ENCODE measurements around the gene PIK3R4. TPM values are rescaled to one million over a fixed set of nuclear protein-coding genes. Genes with fewer than 3 reads are reported as not detected.

Gene PIK3R4
- total RNA-seq, 1 experiment from 2014 or later: 21.5 TPM

DNA sequence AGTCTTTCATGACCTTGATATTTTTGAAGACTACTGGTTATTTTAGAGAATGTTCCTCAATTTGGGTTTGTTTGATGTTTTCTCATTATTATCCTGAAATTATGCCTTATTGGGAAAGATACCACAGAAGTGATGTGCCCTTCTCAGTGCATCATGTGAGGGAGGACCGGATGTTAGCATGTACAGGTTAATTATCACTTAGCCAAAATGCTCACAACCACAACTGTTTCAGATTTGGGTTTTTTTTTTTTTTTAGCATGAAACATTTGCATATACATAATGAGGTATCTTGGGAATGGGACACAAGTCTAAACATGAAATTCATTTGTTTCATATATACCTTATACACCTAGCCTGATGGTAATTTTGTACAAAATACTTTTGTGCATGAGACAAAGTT lies 59.8 kb downstream of the PIK3R4 start:
- Histone ChIP-seq H3K27ac (ENCODE audit: low read length) (no peak overlapping the region), H4K20me1 (ENCODE audit: low read length) (no peaks in the 10 kb centered on the region), H3K9ac (ENCODE audit: low read length) (no peak overlapping the region), H3K4me2 (ENCODE audit: low read length) (no peak overlapping the region), H3K36me3 (ENCODE audit: low read depth, low read length) (peaks cover 18% of the 10 kb centered on the region; the same call in 1 of the 2 replicates), H3K9me2 (replicated peaks; ENCODE audit: low read length) (no peaks in the 10 kb centered on the region), H2AFZ (ENCODE audit: low read length) (no peak overlapping the region), H3K27me3 (ENCODE audit: low read length) (no peaks in the 10 kb centered on the region), H3K4me3 (ENCODE audit: low read length) (no peak overlapping the region), H3F3A (ENCODE audit: low read length, unreplicated experiment) (no peaks in the 10 kb centered on the region), H3K79me2 (ENCODE audit: low read length) (no peaks in the 10 kb centered on the region), H3K4me1 (ENCODE audit: insufficient read depth, low read length) (peaks cover 17% of the 10 kb centered on the region; the same call in 1 of the 2 replicates), H3K9me3 (ENCODE audit: low read length) (no peaks in the 10 kb centered on the region)
- no TSS peak for BruUV-seq (replicated peaks)
- DNase-seq: no peak
- intact Hi-C loops (cut with micrococcal nuclease): no loop called here
- ChIA-PET POLR2A (ENCODE audit: unreplicated experiment) (no interaction called here), CTCF (no interaction called here)
- TF ChIP-seq EZH2 (IDR thresholded peaks at IDR 0.05; ENCODE audit: low read length, unreplicated experiment) (no peak), CTCF (conservative IDR thresholded peaks at IDR 0.05; ENCODE audit: low read depth, low read length) (no peak), EZH2phosphoT487 (IDR thresholded peaks at IDR 0.05; ENCODE audit: borderline replicate concordance, low read length) (no peak)
- ATAC-seq: no peak

DNA sequence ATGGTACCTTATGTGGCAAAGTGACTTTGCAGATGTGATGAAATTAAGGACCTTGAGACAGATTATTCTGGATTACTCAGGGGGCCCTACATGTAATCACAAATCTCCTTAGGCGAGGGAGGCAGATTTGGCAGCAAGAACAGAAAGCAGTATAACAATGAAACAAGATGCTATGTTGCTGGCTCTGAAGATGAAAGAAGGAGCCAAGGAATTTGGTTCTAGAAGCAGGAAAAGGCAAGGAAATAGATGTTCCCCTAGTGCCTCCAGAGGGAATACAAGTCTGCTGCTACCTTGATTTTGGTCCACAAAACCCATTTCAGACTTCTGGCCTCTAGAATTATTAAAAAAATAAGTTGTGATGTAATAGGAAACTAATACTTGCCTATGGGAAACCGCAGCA lies 64.5 kb downstream of the PIK3R4 start:
- DNase-seq (no peak), ATAC-seq (no peak)
- BruUV-seq (replicated peaks): no TSS peak
- no peaks in the 10 kb centered on the region for H3K9me2 ChIP-seq (replicated peaks; ENCODE audit: low read length)
- CTCF ChIA-PET: no interaction called here
- no peaks in the 10 kb centered on the region for H3K79me2 ChIP-seq (ENCODE audit: low read length)
- H3K27me3 ChIP-seq (ENCODE audit: low read length): no peaks in the 10 kb centered on the region
- no peak overlapping the region for H3K9ac ChIP-seq (ENCODE audit: low read length)
- POLR2A ChIA-PET (ENCODE audit: unreplicated experiment): no interaction called here
- no peaks in the 10 kb centered on the region for H4K20me1 ChIP-seq (ENCODE audit: low read length)
- H2AFZ ChIP-seq (ENCODE audit: low read length): no peak overlapping the region
- H3K36me3 ChIP-seq (ENCODE audit: low read depth, low read length): peaks cover 17% of the 10 kb centered on the region; the same call in 1 of the 2 replicates
- H3K4me1 ChIP-seq (ENCODE audit: insufficient read depth, low read length): no peaks in the 10 kb centered on the region
- intact Hi-C loops (cut with micrococcal nuclease): no loop called here
- H3K9me3 ChIP-seq (ENCODE audit: low read length): no peaks in the 10 kb centered on the region
- TF ChIP-seq EZH2phosphoT487 (IDR thresholded peaks at IDR 0.05; ENCODE audit: borderline replicate concordance, low read length) (no peak), EZH2 (IDR thresholded peaks at IDR 0.05; ENCODE audit: low read length, unreplicated experiment) (no peak), CTCF (conservative IDR thresholded peaks at IDR 0.05; ENCODE audit: low read depth, low read length) (no peak)
- no peak overlapping the region for H3K4me2 ChIP-seq (ENCODE audit: low read length)
- H3K27ac ChIP-seq (ENCODE audit: low read length): no peak overlapping the region
- no peak overlapping the region for H3K4me3 ChIP-seq (ENCODE audit: low read length)
- H3F3A ChIP-seq (ENCODE audit: low read length, unreplicated experiment): no peaks in the 10 kb centered on the region

DNA sequence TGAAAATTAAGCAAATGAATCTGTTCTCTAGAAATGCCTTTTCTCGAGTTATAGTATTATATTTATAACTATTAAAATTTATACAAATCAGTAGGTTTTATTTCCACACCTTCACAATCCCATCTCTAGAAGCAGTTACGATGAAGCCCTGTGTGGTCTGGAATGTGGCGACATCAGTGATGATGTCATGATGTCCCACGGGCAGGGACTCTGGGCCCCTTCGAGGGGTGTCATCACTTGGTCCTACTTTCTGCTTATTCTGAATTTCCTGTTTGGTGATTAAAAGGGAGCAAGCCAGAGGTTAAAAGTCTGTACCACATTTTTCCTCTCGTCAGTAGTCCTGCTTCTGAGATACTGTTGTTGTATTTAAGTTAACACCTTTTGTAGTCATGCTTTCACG lies 67.4 kb downstream of the PIK3R4 start:
- Histone ChIP-seq H3K27ac (ENCODE audit: low read length) (no peak overlapping the region), H3K4me1 (ENCODE audit: insufficient read depth, low read length) (no peaks in the 10 kb centered on the region), H3K4me2 (ENCODE audit: low read length) (no peak overlapping the region), H2AFZ (ENCODE audit: low read length) (no peak overlapping the region), H3K36me3 (ENCODE audit: low read depth, low read length) (peaks cover 16% of the 10 kb centered on the region; the same call in 1 of the 2 replicates), H3K4me3 (ENCODE audit: low read length) (no peak overlapping the region), H3K79me2 (ENCODE audit: low read length) (no peaks in the 10 kb centered on the region), H3K9ac (ENCODE audit: low read length) (no peak overlapping the region), H3K9me3 (ENCODE audit: low read length) (no peaks in the 10 kb centered on the region), H3K9me2 (replicated peaks; ENCODE audit: low read length) (no peaks in the 10 kb centered on the region), H4K20me1 (ENCODE audit: low read length) (no peaks in the 10 kb centered on the region), H3K27me3 (ENCODE audit: low read length) (no peaks in the 10 kb centered on the region), H3F3A (ENCODE audit: low read length, unreplicated experiment) (no peaks in the 10 kb centered on the region)
- DNase-seq (no peak), ATAC-seq (no peak)
- no TSS peak for BruUV-seq (replicated peaks)
- CTCF ChIA-PET: no interaction called here
- intact Hi-C loops (cut with micrococcal nuclease): no loop called here
- POLR2A ChIA-PET (ENCODE audit: unreplicated experiment): no interaction called here
- TF ChIP-seq CTCF (conservative IDR thresholded peaks at IDR 0.05; ENCODE audit: low read depth, low read length) (no peak), EZH2phosphoT487 (IDR thresholded peaks at IDR 0.05; ENCODE audit: borderline replicate concordance, low read length) (no peak), EZH2 (IDR thresholded peaks at IDR 0.05; ENCODE audit: low read length, unreplicated experiment) (no peak)
